ENCODE data around the gene TYW5. TPM values are rescaled to one million over a fixed set of nuclear protein-coding genes. Genes with fewer than 3 reads are reported as not detected.
A peak's percentile ranks its signal among the peaks of the same experiment; 100 is the strongest.

Gene TYW5, protein sequence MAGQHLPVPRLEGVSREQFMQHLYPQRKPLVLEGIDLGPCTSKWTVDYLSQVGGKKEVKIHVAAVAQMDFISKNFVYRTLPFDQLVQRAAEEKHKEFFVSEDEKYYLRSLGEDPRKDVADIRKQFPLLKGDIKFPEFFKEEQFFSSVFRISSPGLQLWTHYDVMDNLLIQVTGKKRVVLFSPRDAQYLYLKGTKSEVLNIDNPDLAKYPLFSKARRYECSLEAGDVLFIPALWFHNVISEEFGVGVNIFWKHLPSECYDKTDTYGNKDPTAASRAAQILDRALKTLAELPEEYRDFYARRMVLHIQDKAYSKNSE
- total RNA-seq: 1 to 10 TPM; 7.8 to 7.9 TPM

DNA sequence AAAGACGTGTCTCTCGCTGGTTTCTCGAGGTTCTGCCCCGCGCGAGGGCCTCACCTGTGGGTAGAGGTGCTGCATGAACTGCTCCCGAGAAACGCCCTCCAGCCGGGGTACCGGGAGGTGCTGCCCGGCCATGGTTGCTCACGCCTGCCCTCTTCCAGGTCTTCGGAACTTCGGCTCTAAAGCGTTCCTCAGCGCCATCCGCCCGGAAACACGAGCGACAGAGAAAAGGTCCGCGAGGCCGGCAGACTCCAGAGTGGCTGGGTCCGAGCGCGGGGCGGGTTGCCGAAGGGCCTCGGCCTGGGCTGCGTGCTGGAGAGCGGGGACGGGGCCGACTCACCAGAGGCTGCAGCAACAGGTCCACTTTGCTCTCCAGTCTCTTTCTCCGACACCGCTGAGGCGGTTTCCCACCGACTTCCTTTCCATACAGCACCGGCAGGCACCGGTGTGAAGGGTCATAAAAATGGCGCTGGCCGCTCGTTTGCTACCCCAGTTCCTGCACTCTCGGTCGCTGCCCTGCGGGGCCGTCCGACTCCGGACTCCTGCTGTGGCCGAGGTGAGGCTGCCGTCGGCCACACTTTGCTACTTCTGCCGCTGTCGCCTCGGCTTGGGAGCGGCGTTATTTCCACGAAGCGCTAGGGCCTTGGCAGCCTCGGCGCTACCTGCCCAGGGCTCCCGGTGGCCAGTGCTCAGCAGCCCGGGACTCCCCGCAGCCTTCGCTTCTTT is at the start of gene TYW5, which contains the start of gene MAIP1:
Gene TYW5, minus strand, starts transcription at position 153 of the 723 bp plus-strand sequence. Its CDS starts 21 bp downstream, at position 132.
Gene MAIP1, plus strand, starts transcription at position 244 of the 723 bp plus-strand sequence. Its CDS starts 217 bp downstream, at position 461.
- CTCF ChIA-PET: no interaction called here
- Mint-ChIP-seq H3K27ac (peak within 1 kb of the TSS; percentile 92), H3K4me3 (peak within 1 kb of the TSS; percentile 98), H3K4me1 (ENCODE audit: low read depth) (peaks cover 46% of the 10 kb centered on the region), H3K27me3 (ENCODE audit: low read depth) (no peaks in the 10 kb centered on the region), H3K36me3 (ENCODE audit: low read depth) (peaks cover 11% of the 10 kb centered on the region), H3K9me3 (no peaks in the 10 kb centered on the region)
- peak; percentile 82 for DNase-seq
- intact Hi-C loops (cut with micrococcal nuclease): loop anchor here (1.0 to 5.0 kb wide), 3 partner anchors 44 to 856 kb away; partner anchors contain the start of genes BZW1, C2orf69 and FTCDNL1

DNA sequence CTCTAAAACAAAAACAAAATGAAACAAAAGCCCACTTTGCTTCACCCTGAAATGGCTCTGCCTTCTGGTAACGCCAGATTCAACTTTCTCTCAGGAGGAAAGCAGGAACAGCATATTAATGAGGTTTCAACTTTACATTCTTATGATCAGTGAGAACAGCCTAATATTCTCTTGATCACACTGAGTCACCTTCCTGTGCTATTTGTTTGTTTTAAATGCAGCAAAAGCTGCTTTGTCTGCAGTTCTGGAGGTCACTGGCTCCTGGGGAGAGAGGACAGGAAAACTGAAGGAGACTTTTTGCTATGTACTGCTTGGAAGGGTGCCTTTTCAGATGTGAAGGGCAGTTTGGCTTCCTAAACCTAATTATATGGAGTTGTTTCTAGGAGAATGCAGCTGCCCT is 48.2 kb upstream of the TYW5 start:
- intact Hi-C loops (cut with micrococcal nuclease): no loop called here
- DNase-seq: no peak
- Mint-ChIP-seq H3K27ac (no peak overlapping the region), H3K4me1 (ENCODE audit: low read depth) (no peaks in the 10 kb centered on the region), H3K4me3 (no peak overlapping the region), H3K27me3 (ENCODE audit: low read depth) (no peaks in the 10 kb centered on the region), H3K36me3 (ENCODE audit: low read depth) (no peaks in the 10 kb centered on the region), H3K9me3 (no peaks in the 10 kb centered on the region)
- CTCF ChIA-PET: interaction anchor here (0.6 kb wide), 1 partner anchor 163 kb away, joined by 3 read pairs; no protein-coding TSS in a partner anchor

DNA sequence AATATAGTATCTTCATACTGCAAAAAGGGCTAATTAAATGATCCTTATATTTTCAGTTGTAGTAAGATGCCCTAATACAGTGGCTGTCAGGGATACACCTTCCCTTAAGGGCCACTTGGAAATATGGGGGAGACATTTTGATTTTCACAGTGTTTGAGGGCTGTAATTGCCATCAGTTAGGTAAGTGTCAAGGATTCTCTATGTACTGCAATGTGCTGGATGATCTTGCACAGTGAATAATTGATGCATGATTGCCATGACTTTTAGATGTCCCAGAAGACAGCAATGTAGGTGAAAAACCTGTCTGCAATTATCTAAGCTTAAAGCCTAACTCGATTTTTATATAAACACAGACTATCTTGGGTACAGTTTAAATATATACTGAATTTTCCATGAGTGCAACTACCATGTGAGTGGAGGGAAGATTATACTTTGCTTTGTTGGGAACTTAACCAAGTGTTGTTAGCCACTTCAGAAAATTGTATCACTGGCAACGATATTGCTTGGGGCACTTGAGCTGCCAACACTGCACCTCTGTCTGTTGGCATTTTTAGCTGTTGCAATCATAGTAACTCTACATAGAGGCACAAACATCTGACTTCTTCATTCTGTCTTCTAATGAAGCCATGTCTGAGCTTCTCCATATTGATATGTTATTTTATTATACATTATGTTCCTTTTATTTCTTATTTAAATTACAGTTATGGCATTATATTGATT is 45.3 kb upstream of the TYW5 start:
- no peaks in the 10 kb centered on the region for H3K27me3 Mint-ChIP-seq (ENCODE audit: low read depth)
- no peak for DNase-seq
- no peak overlapping the region for H3K27ac Mint-ChIP-seq
- CTCF ChIA-PET: interaction anchor here (0.6 kb wide), 1 partner anchor 218 kb away, joined by 3 read pairs; no protein-coding TSS in a partner anchor
- no peaks in the 10 kb centered on the region for H3K9me3 Mint-ChIP-seq
- H3K4me1 Mint-ChIP-seq (ENCODE audit: low read depth): no peaks in the 10 kb centered on the region
- no peak overlapping the region for H3K4me3 Mint-ChIP-seq
- H3K36me3 Mint-ChIP-seq (ENCODE audit: low read depth): no peaks in the 10 kb centered on the region
- intact Hi-C loops (cut with micrococcal nuclease): no loop called here

DNA sequence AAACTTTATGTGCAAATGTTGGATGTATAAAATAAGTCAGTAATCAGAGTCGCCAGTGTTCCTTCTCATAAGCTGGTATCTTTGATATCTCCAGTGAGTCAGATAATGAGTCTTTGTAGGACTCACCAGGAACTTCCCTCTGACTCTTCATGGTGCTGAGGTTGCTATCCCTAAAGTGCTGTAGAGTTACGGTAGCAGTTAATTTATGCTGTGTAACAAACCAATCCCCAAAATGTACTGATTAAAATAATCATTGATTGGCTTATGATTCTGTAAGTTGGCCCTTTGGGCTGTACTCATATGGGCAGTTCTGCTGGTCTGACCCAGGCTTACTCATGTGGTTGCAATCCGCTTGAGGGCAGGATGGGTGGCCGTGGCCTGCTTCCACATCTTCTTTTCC is 43.9 kb upstream of the TYW5 start:
- CTCF ChIA-PET: no interaction called here
- no peaks in the 10 kb centered on the region for H3K27me3 Mint-ChIP-seq (ENCODE audit: low read depth)
- intact Hi-C loops (cut with micrococcal nuclease): no loop called here
- H3K27ac Mint-ChIP-seq: no peak overlapping the region
- H3K4me1 Mint-ChIP-seq (ENCODE audit: low read depth): no peaks in the 10 kb centered on the region
- no peaks in the 10 kb centered on the region for H3K36me3 Mint-ChIP-seq (ENCODE audit: low read depth)
- H3K9me3 Mint-ChIP-seq: no peaks in the 10 kb centered on the region
- DNase-seq: no peak
- no peak overlapping the region for H3K4me3 Mint-ChIP-seq

DNA sequence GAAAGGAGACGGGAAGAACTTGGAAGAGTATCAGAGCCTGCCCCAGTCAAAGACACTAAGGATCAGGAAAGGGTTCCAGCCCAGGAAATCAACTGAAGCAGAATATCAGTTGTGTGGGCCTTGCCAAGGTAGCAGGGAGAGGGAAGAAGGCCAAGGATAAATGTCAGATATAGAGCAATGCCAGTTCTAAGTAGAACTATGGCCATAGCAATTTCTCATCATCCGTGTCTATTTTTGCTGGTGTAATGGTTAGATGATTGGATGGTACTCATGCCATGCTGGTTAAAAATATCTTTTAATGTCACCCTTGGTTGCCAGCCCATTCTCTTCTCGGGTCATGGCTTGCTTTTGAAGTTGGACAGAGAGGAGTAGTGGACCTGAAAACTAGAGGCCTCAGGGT is 42.0 kb upstream of the TYW5 start:
- Mint-ChIP-seq H3K27me3 (ENCODE audit: low read depth) (no peaks in the 10 kb centered on the region), H3K27ac (no peak overlapping the region), H3K36me3 (ENCODE audit: low read depth) (no peaks in the 10 kb centered on the region), H3K4me3 (no peak overlapping the region), H3K4me1 (ENCODE audit: low read depth) (no peaks in the 10 kb centered on the region), H3K9me3 (no peaks in the 10 kb centered on the region)
- CTCF ChIA-PET: no interaction called here
- DNase-seq: no peak
- intact Hi-C loops (cut with micrococcal nuclease): no loop called here

DNA sequence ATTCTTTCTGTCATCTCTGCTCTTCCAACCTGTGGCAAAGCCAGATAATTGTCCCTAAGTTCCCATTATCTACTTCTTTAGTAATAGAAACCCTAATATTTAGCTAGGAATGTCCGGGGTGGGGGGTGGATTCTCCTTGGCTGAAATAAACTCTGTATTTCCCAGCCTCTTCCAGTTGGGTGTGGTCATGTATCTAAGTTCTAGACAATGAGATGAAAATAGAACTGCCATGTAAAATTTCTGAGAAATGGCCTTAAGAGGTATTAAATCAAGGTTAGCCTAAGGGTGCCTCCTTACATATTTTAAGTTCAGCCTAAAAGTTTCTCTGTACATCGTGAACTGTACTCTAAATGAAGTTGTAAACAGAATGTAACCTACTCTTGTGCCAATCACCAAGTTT is 39.6 kb upstream of the TYW5 start:
- CTCF ChIA-PET: no interaction called here
- H3K36me3 Mint-ChIP-seq (ENCODE audit: low read depth): no peaks in the 10 kb centered on the region

DNA sequence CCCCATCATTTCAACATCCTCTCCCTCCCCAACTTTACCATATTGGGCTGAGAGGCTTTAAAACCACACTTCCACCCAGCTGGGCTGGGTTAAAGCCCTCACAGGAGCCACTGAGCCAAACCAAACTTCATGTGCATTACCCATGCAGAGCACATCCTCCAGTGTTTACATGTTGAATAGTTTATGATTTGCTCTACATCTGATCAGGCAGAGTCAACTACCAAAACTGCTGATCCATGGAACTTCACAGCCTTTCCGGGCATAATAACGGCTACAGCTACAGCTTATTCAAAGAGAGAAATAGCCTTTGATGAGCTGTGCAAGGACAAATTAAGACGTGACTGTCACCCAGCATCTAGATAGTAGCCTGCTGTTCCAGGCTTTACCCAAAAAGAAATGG is 39.1 kb upstream of the TYW5 start:
- H3K4me3 Mint-ChIP-seq: no peak overlapping the region
- H3K27me3 Mint-ChIP-seq (ENCODE audit: low read depth): no peaks in the 10 kb centered on the region
- no peaks in the 10 kb centered on the region for H3K9me3 Mint-ChIP-seq
- no peaks in the 10 kb centered on the region for H3K4me1 Mint-ChIP-seq (ENCODE audit: low read depth)
- no peaks in the 10 kb centered on the region for H3K36me3 Mint-ChIP-seq (ENCODE audit: low read depth)
- no peak overlapping the region for H3K27ac Mint-ChIP-seq
- CTCF ChIA-PET: interaction anchor here (1.2 kb wide), 1 partner anchor 489 kb away, joined by 3 read pairs; no protein-coding TSS in a partner anchor
- intact Hi-C loops (cut with micrococcal nuclease): no loop called here
- no peak for DNase-seq

More for the DNA sequence above, 39.6 kb upstream of the TYW5 start:
- H3K4me1 Mint-ChIP-seq (ENCODE audit: low read depth): no peaks in the 10 kb centered on the region
- no peak overlapping the region for H3K4me3 Mint-ChIP-seq
- no peak overlapping the region for H3K27ac Mint-ChIP-seq
- H3K27me3 Mint-ChIP-seq (ENCODE audit: low read depth): no peaks in the 10 kb centered on the region
- H3K9me3 Mint-ChIP-seq: no peaks in the 10 kb centered on the region
- no peak for DNase-seq
- intact Hi-C loops (cut with micrococcal nuclease): no loop called here

DNA sequence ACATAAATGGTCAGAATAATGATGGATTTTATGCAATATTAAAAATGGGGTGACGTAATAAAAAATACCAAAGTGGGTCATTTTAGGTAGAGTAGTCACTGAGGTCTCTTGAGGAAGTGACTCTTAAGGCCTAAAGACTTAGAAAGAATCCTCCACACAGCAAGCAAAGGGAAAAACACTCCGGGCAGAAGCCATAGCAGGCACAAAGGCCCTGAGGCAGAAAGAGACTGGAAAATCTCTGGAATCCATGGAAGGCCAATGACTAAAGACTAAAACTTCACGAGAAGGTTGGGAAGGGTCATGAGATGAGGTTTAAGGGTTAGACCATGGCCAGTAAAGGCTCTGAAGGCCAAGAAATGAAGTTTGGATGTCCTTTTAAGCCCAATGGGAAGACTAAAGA is 37.0 kb upstream of the TYW5 start:
- Mint-ChIP-seq H3K9me3 (no peaks in the 10 kb centered on the region), H3K4me3 (no peak overlapping the region), H3K27me3 (ENCODE audit: low read depth) (no peaks in the 10 kb centered on the region), H3K27ac (no peak overlapping the region), H3K36me3 (ENCODE audit: low read depth) (no peaks in the 10 kb centered on the region), H3K4me1 (ENCODE audit: low read depth) (no peaks in the 10 kb centered on the region)
- no peak for DNase-seq
- intact Hi-C loops (cut with micrococcal nuclease): no loop called here
- CTCF ChIA-PET: no interaction called here

DNA sequence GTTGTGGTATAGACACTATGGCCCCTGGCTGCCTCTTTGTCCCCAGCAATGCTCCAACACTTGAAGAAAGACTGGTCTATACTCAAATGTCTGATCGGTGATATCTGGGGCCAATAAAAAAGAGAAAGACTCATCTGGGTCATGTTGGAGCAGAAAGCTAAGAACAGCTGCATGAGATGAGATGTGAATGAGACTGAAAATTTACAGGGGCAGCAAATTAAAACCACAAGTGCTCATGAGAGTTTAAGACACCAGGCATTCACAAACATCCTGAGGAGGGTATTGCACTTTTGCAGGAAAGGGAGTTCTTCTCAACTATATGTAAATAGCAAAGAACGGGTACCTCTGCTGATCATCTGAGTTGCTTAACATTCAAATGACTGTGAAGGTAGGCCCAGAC is 36.4 kb upstream of the TYW5 start:
- intact Hi-C loops (cut with micrococcal nuclease): no loop called here
- no peak for DNase-seq
- Mint-ChIP-seq H3K27me3 (ENCODE audit: low read depth) (no peaks in the 10 kb centered on the region), H3K4me3 (no peak overlapping the region), H3K36me3 (ENCODE audit: low read depth) (no peaks in the 10 kb centered on the region), H3K27ac (no peak overlapping the region), H3K4me1 (ENCODE audit: low read depth) (no peaks in the 10 kb centered on the region), H3K9me3 (no peaks in the 10 kb centered on the region)
- CTCF ChIA-PET: no interaction called here

DNA sequence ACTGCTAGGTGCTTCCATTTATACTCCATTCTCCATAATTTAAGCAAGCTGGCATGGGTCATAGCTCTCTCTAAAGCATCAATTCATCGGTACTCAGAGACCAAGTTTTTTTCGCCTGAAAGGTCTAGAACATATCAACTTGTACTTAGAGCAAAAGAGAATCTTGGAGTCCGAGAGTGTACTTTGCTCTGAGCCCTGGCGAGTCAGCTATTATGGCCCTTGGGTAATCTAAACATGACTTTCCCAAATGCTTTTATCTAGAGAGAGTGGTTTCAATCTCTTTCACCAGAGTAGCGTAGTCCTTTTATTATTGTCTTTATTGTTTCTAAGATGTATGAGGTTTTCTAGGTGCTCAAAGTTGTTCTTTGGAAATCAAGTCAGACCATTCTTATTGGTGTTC is 34.5 kb upstream of the TYW5 start:
- no peak for DNase-seq
- Mint-ChIP-seq H3K27ac (no peak overlapping the region), H3K36me3 (ENCODE audit: low read depth) (no peaks in the 10 kb centered on the region), H3K9me3 (no peaks in the 10 kb centered on the region), H3K27me3 (ENCODE audit: low read depth) (no peaks in the 10 kb centered on the region), H3K4me3 (no peak overlapping the region), H3K4me1 (ENCODE audit: low read depth) (no peaks in the 10 kb centered on the region)
- CTCF ChIA-PET: interaction anchor here (0.6 to 0.8 kb wide), 3 partner anchors 10 to 22 kb away, joined by 3 read pairs; no protein-coding TSS in a partner anchor
- intact Hi-C loops (cut with micrococcal nuclease): loop anchor here (5.0 kb wide), 1 partner anchor 317 kb away; the partner anchor contains the start of gene SPATS2L

DNA sequence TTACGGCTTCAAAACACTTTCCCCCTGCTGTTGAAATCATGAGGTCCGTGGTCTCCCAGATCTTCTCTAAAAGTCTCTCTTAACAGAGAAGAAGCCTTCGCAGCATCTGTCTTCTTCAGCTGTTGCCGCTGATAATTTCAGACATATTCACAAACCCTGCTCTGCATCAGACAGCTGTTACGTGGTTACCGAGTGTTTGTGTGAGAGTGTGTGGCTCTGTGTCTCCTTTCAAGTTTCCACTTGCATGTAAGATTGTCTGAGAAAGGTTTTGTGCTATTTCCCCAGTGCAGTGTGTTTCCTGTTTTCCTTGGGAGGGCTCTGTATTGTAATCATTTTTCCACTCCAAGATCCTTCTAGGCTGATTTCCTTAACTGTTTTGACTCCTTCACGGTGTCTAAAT is 32.9 kb upstream of the TYW5 start:
- no peaks in the 10 kb centered on the region for H3K9me3 Mint-ChIP-seq
- peak; percentile 6 for DNase-seq
- CTCF ChIA-PET: interaction anchor here (0.6 to 4.1 kb wide), 5 partner anchors 14 to 748 kb away, joined by 3 to 26 read pairs (median 3); no protein-coding TSS in a partner anchor
- intact Hi-C loops (cut with micrococcal nuclease): loop anchor here (5.0 kb wide), 1 partner anchor 319 kb away; the partner anchor contains the start of gene SPATS2L
- no peak overlapping the region for H3K27ac Mint-ChIP-seq
- no peaks in the 10 kb centered on the region for H3K4me1 Mint-ChIP-seq (ENCODE audit: low read depth)
- no peaks in the 10 kb centered on the region for H3K36me3 Mint-ChIP-seq (ENCODE audit: low read depth)
- no peak overlapping the region for H3K4me3 Mint-ChIP-seq
- H3K27me3 Mint-ChIP-seq (ENCODE audit: low read depth): no peaks in the 10 kb centered on the region

DNA sequence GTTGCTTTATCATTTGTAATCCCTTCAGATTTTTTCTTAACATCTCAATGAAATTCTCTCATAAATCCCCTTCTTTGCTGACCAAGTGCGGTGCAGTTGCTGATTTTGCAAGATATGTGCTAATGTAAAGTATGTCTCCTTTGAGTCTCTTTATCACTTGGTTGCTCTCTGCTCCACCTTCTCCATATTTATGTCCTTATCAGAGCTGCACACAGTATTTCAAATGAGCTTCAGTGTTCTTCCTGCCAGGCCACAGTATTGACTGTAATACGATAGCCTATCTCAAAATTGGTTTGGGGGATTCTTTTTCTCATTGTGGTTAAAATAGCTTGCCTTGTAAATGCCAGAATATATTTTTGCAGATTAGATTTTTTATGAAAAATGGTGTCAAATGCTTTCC is 32.3 kb upstream of the TYW5 start:
- Mint-ChIP-seq H3K4me3 (no peak overlapping the region), H3K27ac (no peak overlapping the region), H3K4me1 (ENCODE audit: low read depth) (no peaks in the 10 kb centered on the region), H3K9me3 (no peaks in the 10 kb centered on the region), H3K27me3 (ENCODE audit: low read depth) (no peaks in the 10 kb centered on the region), H3K36me3 (ENCODE audit: low read depth) (no peaks in the 10 kb centered on the region)
- no peak for DNase-seq
- intact Hi-C loops (cut with micrococcal nuclease): loop anchor here (5.0 kb wide), 1 partner anchor 320 kb away; the partner anchor contains the start of gene SPATS2L
- CTCF ChIA-PET: interaction anchor here (0.6 to 4.1 kb wide), 4 partner anchors 13 to 748 kb away, joined by 3 to 26 read pairs (median 4); no protein-coding TSS in a partner anchor

Data from activated naive CD4-positive, alpha-beta T cell treated with anti-CD3 and anti-CD28 coated beads for 36 hours (primary cell).